ENCODE data around the gene KLHL22.

The KLHL22 gene

GRCh38 chr22:20430101-20430719 lies 65.4 kb downstream of the KLHL22 start:
- peaks cover 25% of the 10 kb centered on the region for H3K4me1 ChIP-seq (ENCODE audit: control insufficient read depth, insufficient read depth, low read length)
- no peak overlapping the region for H3K4me3 ChIP-seq (ENCODE audit: low read length)
- no peaks in the 10 kb centered on the region for H3K36me3 ChIP-seq (ENCODE audit: control insufficient read depth, insufficient read depth, low read length)
- no peaks in the 10 kb centered on the region for H3K9me3 ChIP-seq (ENCODE audit: control insufficient read depth, low read length)
- H3K27me3 ChIP-seq (ENCODE audit: control insufficient read depth, insufficient read depth, low read length) = peaks cover 93% of the 10 kb centered on the region
- H3K9ac ChIP-seq (ENCODE audit: low read length) = no peak overlapping the region

GRCh38 chr22:20429254-20430100 lies 66.1 kb downstream of the KLHL22 start:
- Histone ChIP-seq H3K4me3 (ENCODE audit: low read length) (no peak overlapping the region), H3K9ac (ENCODE audit: low read length) (no peak overlapping the region), H3K4me1 (ENCODE audit: control insufficient read depth, insufficient read depth, low read length) (peaks cover 25% of the 10 kb centered on the region), H3K9me3 (ENCODE audit: control insufficient read depth, low read length) (no peaks in the 10 kb centered on the region), H3K36me3 (ENCODE audit: control insufficient read depth, insufficient read depth, low read length) (no peaks in the 10 kb centered on the region), H3K27me3 (ENCODE audit: control insufficient read depth, insufficient read depth, low read length) (peaks cover 93% of the 10 kb centered on the region)

- no peak overlapping the region for H3K4me3 ChIP-seq (ENCODE audit: low read length)
- H3K9me3 ChIP-seq (ENCODE audit: control insufficient read depth, low read length) = no peaks in the 10 kb centered on the region
- peaks cover 29% of the 10 kb centered on the region for H3K4me1 ChIP-seq (ENCODE audit: control insufficient read depth, insufficient read depth, low read length)
- H3K36me3 ChIP-seq (ENCODE audit: control insufficient read depth, insufficient read depth, low read length) = no peaks in the 10 kb centered on the region
- H3K27me3 ChIP-seq (ENCODE audit: control insufficient read depth, insufficient read depth, low read length) = peaks cover 93% of the 10 kb centered on the region
- H3K9ac ChIP-seq (ENCODE audit: low read length) = no peak overlapping the region
Observed at GRCh38 chr22:20428496-20429253, 66.9 kb downstream of the KLHL22 start.

- H3K36me3 ChIP-seq (ENCODE audit: control insufficient read depth, insufficient read depth, low read length) = no peaks in the 10 kb centered on the region
- H3K9ac ChIP-seq (ENCODE audit: low read length) = no peak overlapping the region
- H3K4me1 ChIP-seq (ENCODE audit: control insufficient read depth, insufficient read depth, low read length) = peaks cover 29% of the 10 kb centered on the region
- no peak overlapping the region for H3K4me3 ChIP-seq (ENCODE audit: low read length)
- no peaks in the 10 kb centered on the region for H3K9me3 ChIP-seq (ENCODE audit: control insufficient read depth, low read length)
- peaks cover 92% of the 10 kb centered on the region for H3K27me3 ChIP-seq (ENCODE audit: control insufficient read depth, insufficient read depth, low read length)
Observed at GRCh38 chr22:20427945-20428417, 67.6 kb downstream of the KLHL22 start.

GRCh38 chr22:20427104-20427944 lies 68.3 kb downstream of the KLHL22 start:
- peaks cover 92% of the 10 kb centered on the region for H3K27me3 ChIP-seq (ENCODE audit: control insufficient read depth, insufficient read depth, low read length)
- no peak overlapping the region for H3K4me3 ChIP-seq (ENCODE audit: low read length)
- no peaks in the 10 kb centered on the region for H3K9me3 ChIP-seq (ENCODE audit: control insufficient read depth, low read length)
- H3K9ac ChIP-seq (ENCODE audit: low read length) = no peak overlapping the region
- H3K36me3 ChIP-seq (ENCODE audit: control insufficient read depth, insufficient read depth, low read length) = no peaks in the 10 kb centered on the region
- H3K4me1 ChIP-seq (ENCODE audit: control insufficient read depth, insufficient read depth, low read length) = peaks cover 29% of the 10 kb centered on the region

GRCh38 chr22:20426259-20426615 lies 69.4 kb downstream of the KLHL22 start:
- Histone ChIP-seq H3K9ac (ENCODE audit: low read length) (no peak overlapping the region), H3K4me1 (ENCODE audit: control insufficient read depth, insufficient read depth, low read length) (peaks cover 27% of the 10 kb centered on the region), H3K4me3 (ENCODE audit: low read length) (no peak overlapping the region), H3K27me3 (ENCODE audit: control insufficient read depth, insufficient read depth, low read length) (peaks cover 82% of the 10 kb centered on the region), H3K9me3 (ENCODE audit: control insufficient read depth, low read length) (no peaks in the 10 kb centered on the region), H3K36me3 (ENCODE audit: control insufficient read depth, insufficient read depth, low read length) (no peaks in the 10 kb centered on the region)

GRCh38 chr22:20425566-20426258 lies 69.9 kb downstream of the KLHL22 start:
- H3K9me3 ChIP-seq (ENCODE audit: control insufficient read depth, low read length) = no peaks in the 10 kb centered on the region
- H3K4me1 ChIP-seq (ENCODE audit: control insufficient read depth, insufficient read depth, low read length) = peaks cover 23% of the 10 kb centered on the region
- no peaks in the 10 kb centered on the region for H3K36me3 ChIP-seq (ENCODE audit: control insufficient read depth, insufficient read depth, low read length)
- peaks cover 77% of the 10 kb centered on the region for H3K27me3 ChIP-seq (ENCODE audit: control insufficient read depth, insufficient read depth, low read length)
- H3K4me3 ChIP-seq (ENCODE audit: low read length) = no peak overlapping the region
- no peak overlapping the region for H3K9ac ChIP-seq (ENCODE audit: low read length)

GRCh38 chr22:20424932-20425565 lies 70.5 kb downstream of the KLHL22 start:
- Histone ChIP-seq H3K9me3 (ENCODE audit: control insufficient read depth, low read length) (no peaks in the 10 kb centered on the region), H3K27me3 (ENCODE audit: control insufficient read depth, insufficient read depth, low read length) (peaks cover 71% of the 10 kb centered on the region), H3K36me3 (ENCODE audit: control insufficient read depth, insufficient read depth, low read length) (no peaks in the 10 kb centered on the region), H3K9ac (ENCODE audit: low read length) (no peak overlapping the region), H3K4me3 (ENCODE audit: low read length) (no peak overlapping the region), H3K4me1 (ENCODE audit: control insufficient read depth, insufficient read depth, low read length) (peaks cover 16% of the 10 kb centered on the region)

GRCh38 chr22:20424568-20424931 lies 71.0 kb downstream of the KLHL22 start:
- H3K9ac ChIP-seq (ENCODE audit: low read length) = no peak overlapping the region
- H3K36me3 ChIP-seq (ENCODE audit: control insufficient read depth, insufficient read depth, low read length) = no peaks in the 10 kb centered on the region
- peaks cover 11% of the 10 kb centered on the region for H3K4me1 ChIP-seq (ENCODE audit: control insufficient read depth, insufficient read depth, low read length)
- no peak overlapping the region for H3K4me3 ChIP-seq (ENCODE audit: low read length)
- peaks cover 66% of the 10 kb centered on the region for H3K27me3 ChIP-seq (ENCODE audit: control insufficient read depth, insufficient read depth, low read length)
- no peaks in the 10 kb centered on the region for H3K9me3 ChIP-seq (ENCODE audit: control insufficient read depth, low read length)

GRCh38 chr22:20423906-20424551 lies 71.6 kb downstream of the KLHL22 start:
- no peak overlapping the region for H3K4me3 ChIP-seq (ENCODE audit: low read length)
- peaks cover 61% of the 10 kb centered on the region for H3K27me3 ChIP-seq (ENCODE audit: control insufficient read depth, insufficient read depth, low read length)
- H3K4me1 ChIP-seq (ENCODE audit: control insufficient read depth, insufficient read depth, low read length) = peaks cover 9% of the 10 kb centered on the region
- H3K36me3 ChIP-seq (ENCODE audit: control insufficient read depth, insufficient read depth, low read length) = no peaks in the 10 kb centered on the region
- no peaks in the 10 kb centered on the region for H3K9me3 ChIP-seq (ENCODE audit: control insufficient read depth, low read length)
- no peak overlapping the region for H3K9ac ChIP-seq (ENCODE audit: low read length)

All from mucosa of stomach (tissue), 1 donor.